Measurements from ENCODE around the gene CEP170B.

- no peak for TF ChIP-seq CTCF (conservative IDR thresholded peaks at IDR 0.05 in 1 of 2, IDR thresholded peaks at IDR 0.05 in 1 of 2; ENCODE audit: extremely low read depth in 1 of 2, insufficient read depth in 1 of 2, low read depth in 1 of 2, low read length in 2 of 2)
- no peak for TF ChIP-seq EZH2 (IDR thresholded peaks at IDR 0.05; ENCODE audit: borderline replicate concordance, low read length)
These were observed 43.2 kb downstream of the CEP170B start for GRCh38 chr14:104908303-104908702.

Data from mammary epithelial cell (primary cell).